GM13976 (cell line): ENCODE results near the gene RGR.
A peak's percentile ranks its signal among the peaks of the same experiment; 100 is the strongest.

Experiments
- DNase-seq: peaks from one replicate; pipeline ENCODE4 v3.0.0; 2012; ENCODE audit warnings: low spot score
- CTCF ChIP-seq: IDR thresholded peaks from 2 replicates; pipeline ENCODE4 v1.5.1; 2012; ENCODE audit warnings: borderline replicate concordance, mild to moderate bottlenecking; ENCODE audit not compliant: insufficient read depth; ENCODE audit errors: extremely low read depth, missing control alignments, control extremely low read depth
- in situ Hi-C: fragments of 300-500 bp; cut with MboI; formaldehyde crosslinking; loops from one replicate; pipeline ENCODE4 v1.12.0; 2022; ENCODE audit warnings: low sequenced_read_pairs, mixed read lengths, inconsistent platforms; ENCODE audit not compliant: unreplicated experiment

Gene RGR

GRCh38 chr10:84290235-84290634 lies 45.4 kb downstream of the RGR start:
- no peak for TF ChIP-seq CTCF
- DNase-seq: no peak
- in situ Hi-C loops: no loop called here

- in situ Hi-C loops: no loop called here
- TF ChIP-seq CTCF: no peak
- no peak for DNase-seq
Measured at GRCh38 chr10:84291384-84291783, 46.5 kb downstream of the RGR start.

GRCh38 chr10:84292502-84292901 lies 47.6 kb downstream of the RGR start:
- TF ChIP-seq CTCF: no peak

GRCh38 chr10:84293171-84293570 lies 48.3 kb downstream of the RGR start:
- in situ Hi-C loops: no loop called here
- DNase-seq: no peak
- TF ChIP-seq CTCF: no peak

More at GRCh38 chr10:84292502-84292901, 47.6 kb downstream of the RGR start:
- DNase-seq: no peak
- in situ Hi-C loops: no loop called here

- in situ Hi-C loops: no loop called here
- no peak for TF ChIP-seq CTCF
- no peak for DNase-seq
Measured at GRCh38 chr10:84293574-84294016, 48.7 kb downstream of the RGR start.

- TF ChIP-seq CTCF: no peak
- in situ Hi-C loops: no loop called here
- DNase-seq: peak; percentile 35
Measured at GRCh38 chr10:84294766-84295447, 50.1 kb downstream of the RGR start.
